ENCODE results near the gene TELO2.

Gene TELO2

DNA sequence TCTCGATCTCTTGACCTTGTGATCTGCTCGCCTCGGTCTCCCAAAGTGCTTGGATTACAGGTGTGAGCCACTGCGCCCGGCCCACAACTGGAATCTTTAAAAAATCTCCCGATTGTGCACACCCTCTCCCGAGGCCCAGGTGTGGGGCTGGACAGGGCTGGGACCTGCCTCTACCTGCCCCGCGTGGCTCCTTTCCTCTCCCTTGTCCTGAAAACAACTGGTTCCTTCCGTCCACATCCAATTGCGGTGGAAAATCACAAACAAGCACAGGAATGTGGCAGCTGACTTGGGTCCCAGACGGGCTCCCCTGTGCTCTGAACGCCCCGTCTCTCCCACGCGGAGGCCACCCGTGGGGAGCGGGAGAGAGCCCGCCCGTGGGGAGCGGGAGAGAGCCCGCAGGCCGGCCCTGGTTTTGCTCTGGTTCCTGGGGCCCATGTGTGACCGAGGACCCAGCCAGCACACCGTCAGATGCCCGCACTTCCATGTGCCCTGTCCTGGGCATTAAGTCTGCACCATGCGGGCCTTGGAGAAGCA lies 37.3 kb downstream of the TELO2 start:
- DNase-seq (ENCODE audit: insufficient read length, low spot score) (no peak), FAIRE-seq (no peak)
- TF ChIP-seq, protein P1, sequence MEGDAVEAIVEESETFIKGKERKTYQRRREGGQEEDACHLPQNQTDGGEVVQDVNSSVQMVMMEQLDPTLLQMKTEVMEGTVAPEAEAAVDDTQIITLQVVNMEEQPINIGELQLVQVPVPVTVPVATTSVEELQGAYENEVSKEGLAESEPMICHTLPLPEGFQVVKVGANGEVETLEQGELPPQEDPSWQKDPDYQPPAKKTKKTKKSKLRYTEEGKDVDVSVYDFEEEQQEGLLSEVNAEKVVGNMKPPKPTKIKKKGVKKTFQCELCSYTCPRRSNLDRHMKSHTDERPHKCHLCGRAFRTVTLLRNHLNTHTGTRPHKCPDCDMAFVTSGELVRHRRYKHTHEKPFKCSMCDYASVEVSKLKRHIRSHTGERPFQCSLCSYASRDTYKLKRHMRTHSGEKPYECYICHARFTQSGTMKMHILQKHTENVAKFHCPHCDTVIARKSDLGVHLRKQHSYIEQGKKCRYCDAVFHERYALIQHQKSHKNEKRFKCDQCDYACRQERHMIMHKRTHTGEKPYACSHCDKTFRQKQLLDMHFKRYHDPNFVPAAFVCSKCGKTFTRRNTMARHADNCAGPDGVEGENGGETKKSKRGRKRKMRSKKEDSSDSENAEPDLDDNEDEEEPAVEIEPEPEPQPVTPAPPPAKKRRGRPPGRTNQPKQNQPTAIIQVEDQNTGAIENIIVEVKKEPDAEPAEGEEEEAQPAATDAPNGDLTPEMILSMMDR (IDR thresholded peaks at IDR 0.05; ENCODE audit: insufficient read depth, missing control alignments): no peak

GRCh38 chr16:1530883-1531637 lies 37.9 kb downstream of the TELO2 start:
- FAIRE-seq (no peak), DNase-seq (ENCODE audit: insufficient read length, low spot score) (no peak)

GRCh38 chr16:1531638-1531910 lies 38.4 kb downstream of the TELO2 start:
- TF ChIP-seq, protein P1 (IDR thresholded peaks at IDR 0.05; ENCODE audit: insufficient read depth, missing control alignments): no peak
- FAIRE-seq: no peak

More at GRCh38 chr16:1530883-1531637, 37.9 kb downstream of the TELO2 start:
- TF ChIP-seq, protein P1 (IDR thresholded peaks at IDR 0.05; ENCODE audit: insufficient read depth, missing control alignments): no peak

GRCh38 chr16:1532081-1532760 lies 39.1 kb downstream of the TELO2 start:
- FAIRE-seq (no peak), DNase-seq (ENCODE audit: insufficient read length, low spot score) (no peak)
- TF ChIP-seq, protein P1 (IDR thresholded peaks at IDR 0.05; ENCODE audit: insufficient read depth, missing control alignments): no peak

More at GRCh38 chr16:1531638-1531910, 38.4 kb downstream of the TELO2 start:
- no peak for DNase-seq (ENCODE audit: insufficient read length, low spot score)

DNA sequence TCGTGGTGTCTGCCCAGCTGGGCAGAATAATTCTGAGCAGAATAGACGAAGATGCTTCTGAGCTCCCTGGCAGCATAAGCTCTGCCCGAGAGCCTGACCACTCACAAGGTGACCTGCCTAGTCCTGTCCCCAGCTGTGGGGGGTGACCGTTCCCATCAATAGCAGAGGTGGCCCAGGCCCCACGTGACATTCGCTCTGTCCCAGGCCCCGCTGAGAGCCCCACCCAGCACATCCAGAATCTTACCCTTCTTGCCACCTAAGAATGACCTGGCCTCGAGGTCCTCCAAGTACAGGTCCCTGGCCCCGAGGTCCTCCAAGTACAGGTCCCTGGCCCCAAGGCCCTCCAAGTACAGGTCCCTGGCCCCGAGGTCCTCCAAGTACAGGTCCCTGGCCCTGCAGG lies 39.6 kb downstream of the TELO2 start:
- TF ChIP-seq, protein P1 (IDR thresholded peaks at IDR 0.05; ENCODE audit: insufficient read depth, missing control alignments): no peak
- FAIRE-seq: no peak
- no peak for DNase-seq (ENCODE audit: insufficient read length, low spot score)

- FAIRE-seq (no peak), DNase-seq (ENCODE audit: insufficient read length, low spot score) (no peak)
- TF ChIP-seq, protein P1 (IDR thresholded peaks at IDR 0.05; ENCODE audit: insufficient read depth, missing control alignments): no peak
Observed at GRCh38 chr16:1533443-1533951, 40.3 kb downstream of the TELO2 start, which contains the start of gene TMEM204. Gene TMEM204 (plus strand): TSS chr16:1533666. CDS start chr16:1534276, 610 bp downstream.
